DOHH2 (cell line): ENCODE results near the gene ECT2.
A peak's percentile ranks its signal among the peaks of the same experiment; 100 is the strongest.

Source experiments
- H3F3A ChIP-seq: fragments of 200-600 bp; sonication (generic), shearing (Covaris generic); 2 replicates; pipeline ENCODE4 v1.6.0; 2016; ENCODE audit warnings: antibody characterized with exemption, mild to moderate bottlenecking; ENCODE audit not compliant: control insufficient read depth, insufficient read depth
- H3K27ac ChIP-seq: fragments of 200-600 bp; sonication (generic); 2 replicates; pipeline ENCODE4 v1.5.1; 2014; ENCODE audit warnings: low read depth, mild to moderate bottlenecking, low read length, moderate library complexity
- H3K27me3 ChIP-seq: fragments of 200-600 bp; sonication (generic); 2 replicates; pipeline ENCODE4 v1.6.1; 2014; ENCODE audit warnings: mild to moderate bottlenecking, low read length, mixed read lengths; ENCODE audit not compliant: control insufficient read depth
- H3K36me3 ChIP-seq: fragments of 200-600 bp; sonication (generic); 2 replicates; pipeline ENCODE4 v1.6.1; 2014; ENCODE audit warnings: mild to moderate bottlenecking, low read length, moderate library complexity, mixed read lengths; ENCODE audit not compliant: control insufficient read depth
- H3K4me1 ChIP-seq: fragments of 200-600 bp; sonication (generic); 2 replicates; pipeline ENCODE4 v1.6.1; 2014; ENCODE audit warnings: mild to moderate bottlenecking, low read length, mixed read lengths; ENCODE audit not compliant: control insufficient read depth
- H3K4me2 ChIP-seq: fragments of 200-600 bp; sonication (generic); 2 replicates; pipeline ENCODE4 v1.6.0; 2014; ENCODE audit warnings: mild to moderate bottlenecking, low read length, moderate library complexity
- H3K4me3 ChIP-seq: fragments of 200-600 bp; sonication (generic); 2 replicates; pipeline ENCODE4 v1.5.1; 2014; ENCODE audit warnings: mild to moderate bottlenecking, low read length, mixed read lengths
- H3K79me2 ChIP-seq: fragments of 200-600 bp; sonication (generic); 2 replicates; pipeline ENCODE4 v1.6.1; 2014; ENCODE audit warnings: mild to moderate bottlenecking, low read length, mixed read lengths; ENCODE audit not compliant: control insufficient read depth
- H3K9me2 ChIP-seq: fragments of 200-600 bp; sonication (generic); replicated peaks from 2 replicates; pipeline ENCODE4 v1.6.1; 2014; ENCODE audit warnings: mild to moderate bottlenecking, low read length, mixed read lengths; ENCODE audit not compliant: control insufficient read depth
- H3K9me3 ChIP-seq: fragments of 200-600 bp; sonication (generic); 2 replicates; pipeline ENCODE4 v1.6.1; 2014; ENCODE audit warnings: antibody characterized with exemption, low read length, mixed read lengths; ENCODE audit not compliant: control insufficient read depth, insufficient read depth
- H4K20me1 ChIP-seq: fragments of 200-600 bp; sonication (generic); 2 replicates; pipeline ENCODE4 v1.6.0; 2014; ENCODE audit warnings: low read depth, mild to moderate bottlenecking, antibody characterized with exemption, low read length, moderate library complexity; ENCODE audit not compliant: control insufficient read depth, insufficient read depth
- EZH2phosphoT487 ChIP-seq: fragments of 200-600 bp; sonication (generic); IDR thresholded peaks from 2 replicates; pipeline ENCODE4 v1.6.1; 2017; ENCODE audit warnings: borderline replicate concordance, mild to moderate bottlenecking, antibody characterized with exemption, low read length, moderate library complexity, mixed read lengths
- TF ChIP-seq, protein P1 (sequence below): fragments of 200-600 bp; sonication (generic); IDR thresholded peaks from one replicate; pipeline ENCODE4 v1.5.1; 2014; ENCODE audit warnings: antibody characterized with exemption, mild to moderate bottlenecking, low read depth, low read length; ENCODE audit not compliant: poor library complexity, severe bottlenecking

Gene ECT2

DNA sequence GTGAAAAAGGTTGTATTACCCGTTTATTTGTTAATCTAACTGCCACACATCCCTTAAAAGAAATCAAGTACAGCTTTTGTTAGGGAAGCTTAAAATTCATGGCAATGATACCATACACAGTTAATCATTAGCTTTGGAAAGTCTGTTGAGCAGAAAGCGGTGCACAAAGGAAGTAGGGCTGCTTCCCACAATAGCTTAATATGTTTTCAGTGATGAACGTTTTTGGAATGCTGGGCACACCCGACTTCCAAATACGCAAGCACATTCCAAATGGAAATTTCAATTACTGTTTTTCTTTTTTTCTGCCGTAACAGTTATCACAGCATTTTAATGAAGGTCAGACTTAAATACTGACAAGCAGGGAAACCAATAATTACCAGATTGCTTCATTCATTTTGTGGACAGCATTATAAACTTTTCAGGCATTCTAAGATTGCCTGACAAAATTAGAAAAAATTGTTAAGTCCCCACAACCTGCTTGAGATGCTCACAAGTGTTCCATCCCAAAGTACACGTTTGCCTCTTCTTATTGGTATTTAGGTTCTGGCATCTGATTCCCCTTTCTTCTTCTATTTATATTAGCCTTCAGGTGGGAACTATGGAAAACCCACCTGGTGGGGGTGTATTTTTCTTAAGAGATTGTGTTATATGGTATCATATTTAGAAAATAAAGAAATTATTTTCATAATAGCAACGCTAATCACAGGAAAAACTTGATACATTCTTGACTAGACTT lies 1.1 kb upstream of the ECT2 start:
- H4K20me1 ChIP-seq, result no peaks in the 10 kb centered on the region
- no peaks in the 10 kb centered on the region for H3K9me2 ChIP-seq
- peaks cover 38% of the 10 kb centered on the region for H3K79me2 ChIP-seq
- H3K4me3 ChIP-seq, result no peak overlapping the region
- no peak overlapping the region for H3K4me2 ChIP-seq
- no peaks in the 10 kb centered on the region for H3K9me3 ChIP-seq
- H3K27ac ChIP-seq, result no peak overlapping the region
- H3F3A ChIP-seq, result no peaks in the 10 kb centered on the region
- peaks cover 24% of the 10 kb centered on the region for H3K4me1 ChIP-seq
- TF ChIP-seq, protein P1, sequence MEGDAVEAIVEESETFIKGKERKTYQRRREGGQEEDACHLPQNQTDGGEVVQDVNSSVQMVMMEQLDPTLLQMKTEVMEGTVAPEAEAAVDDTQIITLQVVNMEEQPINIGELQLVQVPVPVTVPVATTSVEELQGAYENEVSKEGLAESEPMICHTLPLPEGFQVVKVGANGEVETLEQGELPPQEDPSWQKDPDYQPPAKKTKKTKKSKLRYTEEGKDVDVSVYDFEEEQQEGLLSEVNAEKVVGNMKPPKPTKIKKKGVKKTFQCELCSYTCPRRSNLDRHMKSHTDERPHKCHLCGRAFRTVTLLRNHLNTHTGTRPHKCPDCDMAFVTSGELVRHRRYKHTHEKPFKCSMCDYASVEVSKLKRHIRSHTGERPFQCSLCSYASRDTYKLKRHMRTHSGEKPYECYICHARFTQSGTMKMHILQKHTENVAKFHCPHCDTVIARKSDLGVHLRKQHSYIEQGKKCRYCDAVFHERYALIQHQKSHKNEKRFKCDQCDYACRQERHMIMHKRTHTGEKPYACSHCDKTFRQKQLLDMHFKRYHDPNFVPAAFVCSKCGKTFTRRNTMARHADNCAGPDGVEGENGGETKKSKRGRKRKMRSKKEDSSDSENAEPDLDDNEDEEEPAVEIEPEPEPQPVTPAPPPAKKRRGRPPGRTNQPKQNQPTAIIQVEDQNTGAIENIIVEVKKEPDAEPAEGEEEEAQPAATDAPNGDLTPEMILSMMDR, result no peak
- TF ChIP-seq EZH2phosphoT487, result no peak
- 0 out of 2 replicates have a peak, but pooled peaks cover 2% of the 10 kb centered on the region for H3K27me3 ChIP-seq
- peaks cover 30% of the 10 kb centered on the region for H3K36me3 ChIP-seq

DNA sequence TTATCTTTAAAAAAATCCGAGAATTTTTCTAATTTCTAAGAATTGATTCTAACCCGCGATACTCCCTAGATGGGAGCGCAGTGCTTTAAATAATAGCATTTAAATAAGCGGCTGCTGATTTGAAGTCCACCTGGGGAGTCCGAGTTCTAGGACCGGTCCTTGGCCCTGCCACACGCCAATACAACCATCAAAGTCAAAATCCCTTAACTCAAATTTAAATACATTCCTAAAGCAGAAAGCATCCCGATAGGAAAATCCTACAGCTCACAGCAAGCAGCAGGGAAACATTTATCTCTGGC lies 508 bp upstream of the ECT2 start:
- Histone ChIP-seq H3K4me3 (peak overlapping the region; percentile 95), H3K4me1 (peaks cover 24% of the 10 kb centered on the region)

GRCh38 chr3:172751175-172751704 lies 714 bp downstream of the ECT2 start:
- peaks cover 24% of the 10 kb centered on the region for H3K4me1 ChIP-seq
- H3F3A ChIP-seq, result no peaks in the 10 kb centered on the region
- no peaks in the 10 kb centered on the region for H4K20me1 ChIP-seq
- H3K4me2 ChIP-seq, result peak overlapping the region; percentile 68
- peak overlapping the region; percentile 77 for H3K27ac ChIP-seq
- H3K36me3 ChIP-seq, result peaks cover 48% of the 10 kb centered on the region
- no peak for TF ChIP-seq EZH2phosphoT487
- TF ChIP-seq, protein P1, result no peak
- no peaks in the 10 kb centered on the region for H3K9me3 ChIP-seq
- peak overlapping the region; percentile 95 for H3K4me3 ChIP-seq
- no peaks in the 10 kb centered on the region for H3K9me2 ChIP-seq
- H3K27me3 ChIP-seq, result no peaks in the 10 kb centered on the region
- peaks cover 56% of the 10 kb centered on the region for H3K79me2 ChIP-seq

More for the DNA sequence above, 508 bp upstream of the ECT2 start:
- Histone ChIP-seq H3K36me3 (peaks cover 36% of the 10 kb centered on the region), H3F3A (no peaks in the 10 kb centered on the region), H3K4me2 (peak overlapping the region; percentile 76), H4K20me1 (no peaks in the 10 kb centered on the region), H3K9me2 (no peaks in the 10 kb centered on the region), H3K27me3 (0 out of 2 replicates have a peak, but pooled peaks cover 2% of the 10 kb centered on the region), H3K27ac (peak overlapping the region; percentile 33; the same call in 1 of the 2 replicates), H3K9me3 (no peaks in the 10 kb centered on the region), H3K79me2 (peaks cover 44% of the 10 kb centered on the region)
- no peak for TF ChIP-seq EZH2phosphoT487
- TF ChIP-seq, protein P1, result no peak
